ENCODE results near the gene AXL. TPM values are rescaled to one million over a fixed set of nuclear protein-coding genes. Genes with fewer than 3 reads are reported as not detected.

The AXL gene
- total and polyA plus RNA-seq, 4 donors: 4.3 to 24.8 (median 12.1) TPM

GRCh38 chr19:41310033-41310831 is 91.2 kb downstream of the AXL start, which contains the start of gene CCDC97:
TSS of gene CCDC97 (plus strand) at chr19:41310172. CDS start at chr19:41310311, 139 bp downstream.
- Histone ChIP-seq H3K36me3 (ENCODE audit: control insufficient read depth in 4 of 4, insufficient read depth in 3 of 4, low read depth in 1 of 4, low read length in 3 of 4) (peaks cover 6 to 24% (median 13%) of the 10 kb centered on the region in 4 donors), H3K9me3 (ENCODE audit: control insufficient read depth in 4 of 4, low read length in 3 of 4) (no peaks in the 10 kb centered on the region), H3K4me1 (ENCODE audit: control insufficient read depth in 4 of 4, insufficient read depth in 4 of 4, low read length in 3 of 4) (peaks cover 0 to 35% (median 25%) of the 10 kb centered on the region in 4 donors), H3K4me3 (ENCODE audit: low read depth in 1 of 3, low read length in 3 of 3) (peak within 1 kb of the TSS; percentile 80 to 100 (median 93)), H3K27ac (ENCODE audit: low read depth in 1 of 2, low read length in 2 of 2) (peak within 1 kb of the TSS; percentile 86 to 97), H3K27me3 (ENCODE audit: control insufficient read depth in 4 of 4, insufficient read depth in 4 of 4, low read length in 3 of 4) (no peaks in the 10 kb centered on the region), H3K9ac (ENCODE audit: low read depth in 1 of 2, low read length in 2 of 2) (peak within 1 kb of the TSS; percentile 94 to 97)
- TF ChIP-seq CTCF (IDR thresholded peaks at IDR 0.05; ENCODE audit: low read depth, low read length, missing input control) (no peak), ATF3 (IDR thresholded peaks at IDR 0.05) (no peak), RXRA (IDR thresholded peaks at IDR 0.05) (peak; percentile 26 to 30), EGR1 (IDR thresholded peaks at IDR 0.05; ENCODE audit: low read depth in 2 of 2) (peak in 1 of 2 donors; percentile 18), TAF1 (conservative IDR thresholded peaks at IDR 0.05) (no peak), HNF4G (IDR thresholded peaks at IDR 0.05) (peak; percentile 22), NR2F2 (IDR thresholded peaks at IDR 0.05) (peak; percentile 54), SP1 (IDR thresholded peaks at IDR 0.05) (no peak), YY1 (IDR thresholded peaks at IDR 0.05) (peak; percentile 81), MAX (IDR thresholded peaks at IDR 0.05) (peak; percentile 43), FOXA1 (IDR thresholded peaks at IDR 0.05) (no peak), HNF4A (conservative IDR thresholded peaks at IDR 0.05) (no peak), GABPA (IDR thresholded peaks at IDR 0.05 in 1 of 2, conservative IDR thresholded peaks at IDR 0.05 in 1 of 2) (peak; percentile 84 to 90), REST (IDR thresholded peaks at IDR 0.05) (peak; percentile 42), JUND (IDR thresholded peaks at IDR 0.05) (peak in 1 of 2 donors; percentile 33), RAD21 (IDR thresholded peaks at IDR 0.05) (peak in 1 of 2 donors; percentile 16), ZBTB33 (IDR thresholded peaks at IDR 0.05) (peak; percentile 65), FOXA2 (IDR thresholded peaks at IDR 0.05) (no peak)
- DNase-seq (ENCODE audit: low spot score): peak; percentile 92
- under 1% methylated on average over 47 of the region's 47 CpGs for WGBS

All from liver (tissue), 9 donors.